ENCODE data around the gene DCAF12L2. TPM values are rescaled to one million over a fixed set of nuclear protein-coding genes. Genes with fewer than 3 reads are reported as not detected.
"Not testable (repeated sequence)": the region's sequence is repeated elsewhere in the genome, so short reads cannot be mapped to it uniquely, and the experiment has no call there.

DCAF12L2 gene
- total RNA-seq (1 to 10 TPM in 5 of 7 donors, under 1 TPM in 2; 0.83 to 5.5 (median 2.9) TPM), polyA plus RNA-seq (1 to 10 TPM; 2.8 to 2.9 TPM)
- long read RNA-seq, donor 1, partial matches to known transcripts, result 0 of 1 reads
- long read RNA-seq, donor 1, other reads (novel, unspliced or antisense), result 0 of 1 reads
- long read RNA-seq, donor 2, partial matches to known transcripts, result 0 of 4 reads
- long read RNA-seq, donor 2, other reads (novel, unspliced or antisense), result 0 of 4 reads
- long read RNA-seq, donor 3, transcript DCAF12L2-201 (1 exons, 2,599 nt), result major isoform, 10 of 10 reads
- long read RNA-seq, donor 3, partial matches to known transcripts, result 0 of 10 reads
- long read RNA-seq, donor 3, other reads (novel, unspliced or antisense), result 0 of 10 reads

GRCh38 chrX:126165721-126166461, at the start of gene DCAF12L2:
Gene DCAF12L2, minus strand, starts transcription at chrX:126166289. Its CDS starts 365 bp downstream, at chrX:126165924.
- 42 to 57% (median 55%) methylated on average over 90 to 91 of the region's 91 CpGs for WGBS, 3 donors
- Histone ChIP-seq H3K4me1 (ENCODE audit: insufficient read depth) (no peaks in the 10 kb centered on the region), H3K9me3 (no peaks in the 10 kb centered on the region), H3K36me3 (no peaks in the 10 kb centered on the region), H3K27ac (no peak within 1 kb of the TSS), H3K27me3 (no peaks in the 10 kb centered on the region), H3K4me3 (peak within 1 kb of the TSS; percentile 34)
- no peak for TF ChIP-seq POLR2A (IDR thresholded peaks at IDR 0.05)
- no peak for TF ChIP-seq EP300 (IDR thresholded peaks at IDR 0.05)
- TF ChIP-seq, protein P1, sequence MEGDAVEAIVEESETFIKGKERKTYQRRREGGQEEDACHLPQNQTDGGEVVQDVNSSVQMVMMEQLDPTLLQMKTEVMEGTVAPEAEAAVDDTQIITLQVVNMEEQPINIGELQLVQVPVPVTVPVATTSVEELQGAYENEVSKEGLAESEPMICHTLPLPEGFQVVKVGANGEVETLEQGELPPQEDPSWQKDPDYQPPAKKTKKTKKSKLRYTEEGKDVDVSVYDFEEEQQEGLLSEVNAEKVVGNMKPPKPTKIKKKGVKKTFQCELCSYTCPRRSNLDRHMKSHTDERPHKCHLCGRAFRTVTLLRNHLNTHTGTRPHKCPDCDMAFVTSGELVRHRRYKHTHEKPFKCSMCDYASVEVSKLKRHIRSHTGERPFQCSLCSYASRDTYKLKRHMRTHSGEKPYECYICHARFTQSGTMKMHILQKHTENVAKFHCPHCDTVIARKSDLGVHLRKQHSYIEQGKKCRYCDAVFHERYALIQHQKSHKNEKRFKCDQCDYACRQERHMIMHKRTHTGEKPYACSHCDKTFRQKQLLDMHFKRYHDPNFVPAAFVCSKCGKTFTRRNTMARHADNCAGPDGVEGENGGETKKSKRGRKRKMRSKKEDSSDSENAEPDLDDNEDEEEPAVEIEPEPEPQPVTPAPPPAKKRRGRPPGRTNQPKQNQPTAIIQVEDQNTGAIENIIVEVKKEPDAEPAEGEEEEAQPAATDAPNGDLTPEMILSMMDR (IDR thresholded peaks at IDR 0.05), result no peak
- DNase-seq, result peak in 4 of 5 donors; percentile 19 to 44 (median 30)
- intact Hi-C loops (cut with DNase I), result no loop called here

DNA sequence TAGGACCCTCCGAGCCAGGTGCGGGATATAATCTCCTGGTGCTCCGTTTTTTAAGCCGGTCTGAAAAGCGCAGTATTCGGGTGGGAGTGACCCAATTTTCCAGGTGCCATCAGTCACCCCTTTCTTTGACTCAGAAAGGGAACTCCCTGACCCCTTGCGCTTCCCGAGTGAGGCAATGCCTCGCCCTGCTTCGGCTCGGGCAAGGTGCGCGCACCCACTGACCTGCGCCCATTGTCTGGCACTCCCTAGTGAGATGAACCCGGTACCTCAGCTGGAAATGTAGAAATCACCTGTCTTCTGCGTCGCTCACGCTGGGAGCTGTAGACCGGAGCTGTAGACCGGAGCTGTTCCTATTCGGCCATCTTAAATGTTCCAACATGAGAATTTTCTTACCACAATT, 24.8 kb upstream of the DCAF12L2 start:
- intact Hi-C loops (cut with DNase I); H3K36me3 ChIP-seq; H3K4me1 ChIP-seq (ENCODE audit: insufficient read depth); H3K27ac ChIP-seq; DNase-seq; H3K4me3 ChIP-seq; H3K9me3 ChIP-seq; H3K27me3 ChIP-seq: not testable (repeated sequence)
- WGBS, 3 donors, result 87 to 93% (median 89%) methylated on average over 20 to 21 of the region's 21 CpGs

- Histone ChIP-seq H3K27ac (no peak overlapping the region), H3K4me1 (ENCODE audit: insufficient read depth) (no peaks in the 10 kb centered on the region), H3K9me3 (no peaks in the 10 kb centered on the region), H3K4me3 (no peak overlapping the region), H3K36me3 (no peaks in the 10 kb centered on the region), H3K27me3 (no peaks in the 10 kb centered on the region)
- 74 to 76% (median 76%) methylated on average over 4 of the region's 4 CpGs for WGBS, 3 donors
- intact Hi-C loops (cut with DNase I), result no loop called here
- DNase-seq, result no peak
- TF ChIP-seq EP300 (IDR thresholded peaks at IDR 0.05) (no peak), POLR2A (IDR thresholded peaks at IDR 0.05) (no peak)
- TF ChIP-seq, protein P1 (IDR thresholded peaks at IDR 0.05), result no peak
Measured at GRCh38 chrX:126177133-126177840, 11.2 kb upstream of the DCAF12L2 start.

DNA sequence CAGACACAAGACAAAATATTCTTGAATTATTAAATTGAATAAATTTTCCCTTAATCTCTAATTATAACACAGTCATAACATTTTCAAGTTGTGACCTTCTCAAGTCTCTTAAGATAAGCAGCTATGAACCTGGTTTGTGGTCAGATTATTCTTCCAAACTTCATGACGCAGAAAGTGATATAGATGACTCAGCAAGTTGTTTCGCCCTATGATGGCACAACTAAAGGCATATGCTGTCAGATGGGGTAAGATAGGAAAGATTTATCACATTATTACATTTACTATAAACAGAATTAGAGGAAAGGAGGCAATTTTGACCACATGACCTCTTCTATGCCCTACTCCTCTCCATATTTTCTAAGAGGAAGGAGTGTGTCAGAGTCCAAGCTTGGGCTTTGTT, 4.6 kb upstream of the DCAF12L2 start:
- intact Hi-C loops (cut with DNase I), result no loop called here
- H3K4me1 ChIP-seq (ENCODE audit: insufficient read depth), result no peaks in the 10 kb centered on the region
- WGBS, 3 donors, result 54 to 71% (median 60%) methylated on average over 2 of the region's 2 CpGs
- DNase-seq, result no peak
- TF ChIP-seq, protein P1 (IDR thresholded peaks at IDR 0.05), result no peak
- TF ChIP-seq EP300 (IDR thresholded peaks at IDR 0.05), result no peak
- no peaks in the 10 kb centered on the region for H3K27me3 ChIP-seq
- H3K36me3 ChIP-seq, result no peaks in the 10 kb centered on the region
- H3K9me3 ChIP-seq, result no peaks in the 10 kb centered on the region
- H3K27ac ChIP-seq, result no peak overlapping the region
- H3K4me3 ChIP-seq, result no peak overlapping the region

Measured in ovary (tissue), 10 donors.